Adipocyte (in vitro differentiated cells): ENCODE data around the gene RBMS2.

ENCODE experiments used
- DNase-seq: peaks from one replicate; pipeline ENCODE4 v3.0.0-alpha.2; 2015; ENCODE audit warnings: low read depth
- H3K27me3 ChIP-seq: replicated peaks from 2 replicates; pipeline ENCODE4 v1.7.0; 2013; ENCODE audit warnings: mild to moderate bottlenecking, low read length, moderate library complexity; ENCODE audit not compliant: control insufficient read depth, insufficient read depth
- H3K36me3 ChIP-seq: 2 replicates; pipeline ENCODE4 v1.7.0; 2013; ENCODE audit warnings: low read length, mild to moderate bottlenecking, moderate library complexity; ENCODE audit not compliant: control insufficient read depth, insufficient read depth, severe bottlenecking
- H3K4me1 ChIP-seq: 2 replicates; pipeline ENCODE4 v1.7.0; 2013; ENCODE audit warnings: mild to moderate bottlenecking, low read length, moderate library complexity; ENCODE audit not compliant: control insufficient read depth, insufficient read depth
- H3K4me3 ChIP-seq: 2 replicates; pipeline ENCODE4 v1.7.0; 2013; ENCODE audit warnings: mild to moderate bottlenecking, low read length, moderate library complexity
- H3K9ac ChIP-seq: 2 replicates; pipeline ENCODE4 v1.7.0; 2013; ENCODE audit warnings: mild to moderate bottlenecking, low read length, moderate library complexity
- H3K9me3 ChIP-seq: 2 replicates; pipeline ENCODE4 v1.7.0; 2013; ENCODE audit warnings: mild to moderate bottlenecking, low read length, moderate library complexity; ENCODE audit not compliant: control insufficient read depth

RBMS2 gene

GRCh38 chr12:56521590-56522371, at the start of gene RBMS2:
TSS of gene RBMS2 (plus strand) at chr12:56521820. CDS start at chr12:56522024, 204 bp downstream.
- Histone ChIP-seq H3K4me1 (peaks cover 31% of the 10 kb centered on the region), H3K9me3 (no peaks in the 10 kb centered on the region), H3K9ac (peak within 1 kb of the TSS; percentile 97), H3K4me3 (peak within 1 kb of the TSS; percentile 88), H3K27me3 (no peaks in the 10 kb centered on the region), H3K36me3 (no peaks in the 10 kb centered on the region)
- DNase-seq = peak; percentile 97

GRCh38 chr12:56474389-56474788, 47.2 kb upstream of the RBMS2 start:
- no peak for DNase-seq
- H3K4me1 ChIP-seq = peaks cover 6% of the 10 kb centered on the region
- no peaks in the 10 kb centered on the region for H3K9me3 ChIP-seq
- no peaks in the 10 kb centered on the region for H3K36me3 ChIP-seq
- no peak overlapping the region for H3K9ac ChIP-seq
- H3K4me3 ChIP-seq = no peak overlapping the region
- H3K27me3 ChIP-seq = no peaks in the 10 kb centered on the region

- no peaks in the 10 kb centered on the region for H3K9me3 ChIP-seq
- no peaks in the 10 kb centered on the region for H3K36me3 ChIP-seq
- no peak for DNase-seq
- no peak overlapping the region for H3K4me3 ChIP-seq
- no peaks in the 10 kb centered on the region for H3K4me1 ChIP-seq
- no peaks in the 10 kb centered on the region for H3K27me3 ChIP-seq
- H3K9ac ChIP-seq = no peak overlapping the region
Measured at GRCh38 chr12:56476143-56476542, 45.5 kb upstream of the RBMS2 start.

- Histone ChIP-seq H3K9ac (no peak overlapping the region), H3K36me3 (no peaks in the 10 kb centered on the region), H3K9me3 (no peaks in the 10 kb centered on the region), H3K27me3 (no peaks in the 10 kb centered on the region), H3K4me1 (no peaks in the 10 kb centered on the region), H3K4me3 (no peak overlapping the region)
- DNase-seq = no peak
Measured at GRCh38 chr12:56476972-56477432, 44.6 kb upstream of the RBMS2 start.

GRCh38 chr12:56477521-56478225, 43.9 kb upstream of the RBMS2 start:
- no peaks in the 10 kb centered on the region for H3K27me3 ChIP-seq
- no peak overlapping the region for H3K4me3 ChIP-seq
- H3K36me3 ChIP-seq = no peaks in the 10 kb centered on the region
- no peak overlapping the region for H3K9ac ChIP-seq
- no peaks in the 10 kb centered on the region for H3K4me1 ChIP-seq
- no peaks in the 10 kb centered on the region for H3K9me3 ChIP-seq
- no peak for DNase-seq

GRCh38 chr12:56479625-56480024, 42.0 kb upstream of the RBMS2 start:
- no peak overlapping the region for H3K4me3 ChIP-seq
- no peaks in the 10 kb centered on the region for H3K36me3 ChIP-seq
- DNase-seq = no peak
- H3K4me1 ChIP-seq = no peaks in the 10 kb centered on the region
- no peak overlapping the region for H3K9ac ChIP-seq
- H3K9me3 ChIP-seq = no peaks in the 10 kb centered on the region
- no peaks in the 10 kb centered on the region for H3K27me3 ChIP-seq

GRCh38 chr12:56484566-56484965, 37.1 kb upstream of the RBMS2 start:
- no peak for DNase-seq
- peaks cover 11% of the 10 kb centered on the region for H3K4me1 ChIP-seq
- peaks cover 24% of the 10 kb centered on the region for H3K27me3 ChIP-seq
- no peak overlapping the region for H3K9ac ChIP-seq
- peaks cover 3% of the 10 kb centered on the region for H3K9me3 ChIP-seq
- no peaks in the 10 kb centered on the region for H3K36me3 ChIP-seq
- H3K4me3 ChIP-seq = no peak overlapping the region

- no peaks in the 10 kb centered on the region for H3K36me3 ChIP-seq
- H3K9ac ChIP-seq = no peak overlapping the region
- no peak overlapping the region for H3K4me3 ChIP-seq
- DNase-seq = no peak
- H3K4me1 ChIP-seq = peaks cover 11% of the 10 kb centered on the region
- H3K9me3 ChIP-seq = peaks cover 3% of the 10 kb centered on the region
- peaks cover 44% of the 10 kb centered on the region for H3K27me3 ChIP-seq
Measured at GRCh38 chr12:56486694-56487093, 34.9 kb upstream of the RBMS2 start.

- peaks cover 11% of the 10 kb centered on the region for H3K4me1 ChIP-seq
- no peaks in the 10 kb centered on the region for H3K36me3 ChIP-seq
- DNase-seq = peak; percentile 30
- peak overlapping the region; percentile 71 for H3K4me3 ChIP-seq
- no peak overlapping the region for H3K9ac ChIP-seq
- peaks cover 3% of the 10 kb centered on the region for H3K9me3 ChIP-seq
- H3K27me3 ChIP-seq = peaks cover 46% of the 10 kb centered on the region
Measured at GRCh38 chr12:56487448-56488040, 34.1 kb upstream of the RBMS2 start.

- H3K9me3 ChIP-seq = peaks cover 3% of the 10 kb centered on the region
- H3K9ac ChIP-seq = no peak within 1 kb of the TSS
- peak within 1 kb of the TSS; percentile 71 for H3K4me3 ChIP-seq
- peaks cover 11% of the 10 kb centered on the region for H3K4me1 ChIP-seq
- H3K36me3 ChIP-seq = no peaks in the 10 kb centered on the region
- DNase-seq = peak; percentile 85
- peaks cover 49% of the 10 kb centered on the region for H3K27me3 ChIP-seq
Measured at GRCh38 chr12:56488041-56488955, 33.3 kb upstream of the RBMS2 start, which contains the start of gene GLS2. TSS of gene GLS2 (minus strand) at chr12:56488161. CDS start at chr12:56488118, 43 bp downstream.
